DOHH2 (cell line): ENCODE data around the gene EPSTI1.

Experiments
- CTCF ChIP-seq: fragments of 200-600 bp; sonication (generic); IDR thresholded peaks from one replicate; pipeline ENCODE4 v1.5.1; 2014; ENCODE audit warnings: antibody characterized with exemption, mild to moderate bottlenecking, low read depth, low read length; ENCODE audit not compliant: poor library complexity, severe bottlenecking
- EZH2phosphoT487 ChIP-seq: fragments of 200-600 bp; sonication (generic); IDR thresholded peaks from 2 replicates; pipeline ENCODE4 v1.6.1; 2017; ENCODE audit warnings: borderline replicate concordance, mild to moderate bottlenecking, antibody characterized with exemption, low read length, moderate library complexity, mixed read lengths

DNA sequence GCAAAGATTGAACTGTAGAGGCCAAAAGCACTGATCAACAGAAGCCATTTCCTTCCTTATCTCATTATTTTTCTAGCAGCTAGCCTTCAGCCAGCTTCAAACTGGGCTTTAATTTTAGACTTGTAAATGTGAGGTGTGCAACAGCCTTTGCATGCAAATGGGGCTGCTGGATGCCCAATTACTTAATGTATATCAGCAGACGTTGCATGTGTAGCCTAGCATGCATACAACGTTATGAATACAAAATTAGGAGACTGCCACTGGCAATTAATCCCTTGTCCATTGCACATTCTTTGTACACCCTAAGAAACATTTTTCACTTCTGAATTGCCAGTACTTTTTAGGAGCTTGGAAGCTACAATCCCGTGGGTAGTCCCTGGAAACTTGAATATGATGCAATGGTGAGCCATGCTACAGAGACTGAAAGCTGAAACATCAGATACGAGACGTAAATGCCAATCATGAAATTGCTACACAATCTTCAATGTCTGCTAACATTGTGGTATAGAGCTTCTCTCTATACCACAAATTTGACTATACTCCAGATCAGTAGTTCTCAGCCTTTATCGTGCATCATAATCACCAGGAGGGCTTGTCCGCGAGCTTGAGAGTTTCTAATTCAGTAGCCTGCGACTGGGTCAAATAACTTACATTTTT is 20.2 kb downstream of the EPSTI1 start:
- no peak for TF ChIP-seq CTCF
- no peak for TF ChIP-seq EZH2phosphoT487
